Heart left ventricle (tissue), 16 donors: ENCODE measurements around the gene ZMIZ1. TPM values are rescaled to one million over a fixed set of nuclear protein-coding genes. Genes with fewer than 3 reads are reported as not detected.

Source experiments
- ATAC-seq, 4 donors: fragments of 200-7000 bp; cut with Tn5 transposase; one replicate each; pipeline ENCODE4 v1.9.1; 2020 to 2022; ENCODE audit warnings: moderate library complexity in 4 of 4, mild to moderate bottlenecking in 3 of 4, moderate number of reproducible peaks in 1 of 4
- DNase-seq, 5 donors: peaks; one replicate each; pipeline ENCODE4 v3.0.0-alpha.2; 2020
- H3K27ac ChIP-seq, 12 donors: fragments of 200-600 bp; sonication (generic) in 4 of 12; one replicate each; pipeline versions ENCODE4 v1.5.0 to v1.8.0; 2016 to 2022; ENCODE audit warnings: mild to moderate bottlenecking in 2 of 12
- H3K27me3 ChIP-seq, 9 donors: fragments of 200-600 bp; sonication (generic) in 2 of 9; one replicate each; pipeline versions ENCODE4 v1.5.1 to v1.8.0; 2016 to 2022; ENCODE audit warnings: mild to moderate bottlenecking in 3 of 9
- H3K36me3 ChIP-seq, 9 donors: fragments of 200-600 bp; sonication (generic) in 2 of 9; one replicate each; pipeline versions ENCODE4 v1.5.0 to v1.8.0; 2018 to 2022; ENCODE audit warnings: mild to moderate bottlenecking in 2 of 9
- H3K4me1 ChIP-seq, 12 donors: fragments of 200-600 bp; sonication (generic) in 4 of 12; one replicate each; pipeline versions ENCODE4 v1.5.0 to v1.8.0; 2016 to 2022; ENCODE audit warnings: mild to moderate bottlenecking in 3 of 12
- H3K4me3 ChIP-seq, 12 donors: fragments of 200-600 bp; sonication (generic) in 4 of 12; one replicate each; pipeline versions ENCODE4 v1.5.0 to v1.8.0; 2017 to 2022; ENCODE audit warnings: mild to moderate bottlenecking in 9 of 12, moderate library complexity in 4 of 12
- H3K9me3 ChIP-seq, 12 donors: fragments of 200-600 bp; sonication (generic) in 4 of 12; one replicate each; pipeline versions ENCODE4 v1.5.0 to v1.8.0; 2016 to 2022; ENCODE audit warnings: mild to moderate bottlenecking in 1 of 12
- CTCF ChIP-seq, 12 donors: fragments of 200-600 bp; sonication (generic) in 4 of 12; IDR thresholded peaks; one replicate each; pipeline versions ENCODE4 v1.5.0 to v1.8.0; 2018 to 2022; ENCODE audit warnings: antibody characterized with exemption in 12 of 12, mild to moderate bottlenecking in 5 of 12
- POLR2A ChIP-seq, 2 donors: fragments of 450-650 bp; IDR thresholded peaks; one replicate each; pipeline ENCODE4 v1.6.1; 2017; ENCODE audit warnings: antibody characterized with exemption in 2 of 2, mild to moderate bottlenecking in 2 of 2, moderate library complexity in 2 of 2
- WGBS, 4 donors: extraction: QIAGEN DNeasy Blood & Tissue Kit in 2 of 4; methylation state at CpG; one replicate each; pipeline versions ENCODE4 v1.1.5 to v1.1.7; 2013 to 2018; 5-methylcytosine and 5-hydroxymethylcytosine counted together
- intact Hi-C, 10 donors: fragments of 100-400 bp; cut with DNase I; formaldehyde crosslinking; loops; one replicate each; pipeline versions ENCODE4 v1.11.1 to v1.14.2; 2022
- polyA plus RNA-seq, 2 donors: library from polyadenylated mRNA; stranded (reverse); fragments of 200-250 nt; gene quantifications; one replicate each; pipeline ENCODE4 v1.2.3, GENCODE V29; 2013
- total RNA-seq, 9 donors: library from RNA; depleted of rRNA in 2 of 9; stranded (reverse); fragments of >200 nt in 2 of 9; fragmentation: NEBNext Ultra II Directional in 3 of 9; extraction: Animal tissue kit (Norgen Biotek cat#: 25700) in 3 of 9; gene quantifications; one replicate each; pipeline versions ENCODE4 v1.1.0 to v1.2.4, GENCODE V29; 2016 to 2023
- donor health status: ischemic (EF 13 %, LVEDD 7.1; RV severe dilation, severe dysfunction).
- donor health status: healthy with polysubstance abuse.
- donor health status: DM: no; HTN: yes; CAD: no.
- donor health status: DM: no; HTN: no; CAD: no.
- donor health status: ischemic (EF 25% LVEDD 6.9; RV normal size, moderate dysfunction).
- donor health status: ischemic (EF 25% LVEDD 5.7; RV mildly dilated, moderate dysfunction).
- donor health status: healthy.
- donor health status: DM: yes; HTN: yes; CAD: no.
- donor health status: ischemic (EF 35%, LVEDD 5.7; RV mildly dilated, moderate dysfunction).
- donor health status: nonischemic (EF 11% LVEDD 7.7; RV severe dilation, severe dysfunction).
- donor health status: DM: yes; HTN: yes; CAD: no.
- donor health status: PGD.
- donor health status: ischemic (EF 29% LVEDD 5.4; RV normal size, mild dysfunction).
- donor health status: nonischemic (EF 23%, LVEDD 6.1; RV moderate dilation, normal function).

ZMIZ1 gene
- total and polyA plus RNA-seq, 11 donors = 19.7 to 75.4 (median 49.2) TPM

GRCh38 chr10:79129361-79129997, 60.7 kb downstream of the ZMIZ1 start:
- TF ChIP-seq CTCF (IDR thresholded peaks at IDR 0.05) (no peak), POLR2A (IDR thresholded peaks at IDR 0.05) (no peak)
- peaks cover 10 to 100% (median 84%) of the 10 kb centered on the region in 12 donors for H3K4me1 ChIP-seq
- ATAC-seq (peak in 3 of 4 donors; percentile 6 to 42 (median 31)), DNase-seq (peak in 2 of 5 donors; percentile 60 to 65)
- no peaks in the 10 kb centered on the region for H3K9me3 ChIP-seq
- H3K27ac ChIP-seq = peak overlapping the region; percentile 2 to 97 (median 66)
- no peak overlapping the region for H3K4me3 ChIP-seq
- intact Hi-C loops = no loop called here
- H3K27me3 ChIP-seq = no peaks in the 10 kb centered on the region
- WGBS, 4 donors = 39 to 55% (median 51%) methylated on average over 6 to 8 of the region's 8 CpGs
- peaks cover 0 to 39% (median 17%) of the 10 kb centered on the region in 9 donors for H3K36me3 ChIP-seq

GRCh38 chr10:79130255-79130654, 61.5 kb downstream of the ZMIZ1 start:
- peak in 1 of 5 donors; percentile 56 for DNase-seq

GRCh38 chr10:79130846-79131245, 62.1 kb downstream of the ZMIZ1 start:
- H3K4me3 ChIP-seq = no peak overlapping the region
- intact Hi-C loops = loop anchor here in 6 of 10 donors (5.0 to 10.0 kb wide), 5 partner anchors 46 to 64 kb away; no protein-coding TSS in a partner anchor
- H3K27me3 ChIP-seq = no peaks in the 10 kb centered on the region
- ATAC-seq = no peak
- TF ChIP-seq POLR2A (IDR thresholded peaks at IDR 0.05) (no peak), CTCF (IDR thresholded peaks at IDR 0.05) (no peak)
- WGBS, 4 donors = 83 to 89% (median 88%) methylated on average over 5 of the region's 5 CpGs
- H3K27ac ChIP-seq = peak overlapping the region in 9 of 12 donors; percentile 2 to 97 (median 83)
- H3K9me3 ChIP-seq = no peaks in the 10 kb centered on the region
- H3K36me3 ChIP-seq = peaks cover 0 to 25% (median 7%) of the 10 kb centered on the region in 9 donors
- peaks cover 13 to 100% (median 95%) of the 10 kb centered on the region in 12 donors for H3K4me1 ChIP-seq
- no peak for DNase-seq

More at GRCh38 chr10:79130255-79130654, 61.5 kb downstream of the ZMIZ1 start:
- intact Hi-C loops = loop anchor here in 6 of 10 donors (5.0 to 10.0 kb wide), 5 partner anchors 45 to 65 kb away; no protein-coding TSS in a partner anchor
- TF ChIP-seq CTCF (IDR thresholded peaks at IDR 0.05) (no peak), POLR2A (IDR thresholded peaks at IDR 0.05) (no peak)
- peak overlapping the region in 11 of 12 donors; percentile 2 to 97 (median 67) for H3K27ac ChIP-seq
- no peaks in the 10 kb centered on the region for H3K9me3 ChIP-seq
- peaks cover 0 to 31% (median 12%) of the 10 kb centered on the region in 9 donors for H3K36me3 ChIP-seq
- no peak overlapping the region for H3K4me3 ChIP-seq
- H3K4me1 ChIP-seq = peaks cover 10 to 100% (median 91%) of the 10 kb centered on the region in 12 donors
- WGBS, 4 donors = 76 to 89% (median 77%) methylated on average over 4 to 5 of the region's 5 CpGs
- H3K27me3 ChIP-seq = no peaks in the 10 kb centered on the region
- ATAC-seq = peak in 2 of 4 donors; percentile 6 to 16

GRCh38 chr10:79131836-79132631, 63.3 kb downstream of the ZMIZ1 start:
- intact Hi-C loops = loop anchor here in 6 of 10 donors (5.0 to 10.0 kb wide), 5 partner anchors 47 to 63 kb away; no protein-coding TSS in a partner anchor
- DNase-seq (no peak), ATAC-seq (no peak)
- no peak for TF ChIP-seq CTCF (IDR thresholded peaks at IDR 0.05)
- TF ChIP-seq POLR2A (IDR thresholded peaks at IDR 0.05) = no peak
- Histone ChIP-seq H3K27ac (peak overlapping the region in 10 of 12 donors; percentile 30 to 97 (median 92)), H3K27me3 (no peaks in the 10 kb centered on the region), H3K9me3 (no peaks in the 10 kb centered on the region), H3K4me3 (no peak overlapping the region), H3K36me3 (peaks cover 0 to 16% (median 0%) of the 10 kb centered on the region in 9 donors), H3K4me1 (peaks cover 21 to 100% (median 96%) of the 10 kb centered on the region in 12 donors)
- WGBS, 4 donors = 61 to 71% (median 64%) methylated on average over 13 of the region's 13 CpGs
